KG1 (cell line): ENCODE results near the gene IRF5.
"Not testable (repeated sequence)": the region's sequence is repeated elsewhere in the genome, so short reads cannot be mapped to it uniquely, and the experiment has no call there.

Experiments used
- DNase-seq: peaks from one replicate; lab custom pipeline; 2025; lab: John Stamatoyannopoulos, UW

IRF5 gene

GRCh38 chr7:128961030-128961659, 23.4 kb downstream of the IRF5 start:
- DNase-seq = no peak

GRCh38 chr7:128962899-128963298, 25.2 kb downstream of the IRF5 start:
- DNase-seq = no peak

- no peak for DNase-seq
These were observed 25.6 kb downstream of the IRF5 start for GRCh38 chr7:128963327-128963757.

GRCh38 chr7:128968624-128969023, 30.9 kb downstream of the IRF5 start:
- DNase-seq = no peak

- DNase-seq = no peak
These were observed 36.7 kb downstream of the IRF5 start for GRCh38 chr7:128974241-128974934.

- no peak for DNase-seq
These were observed 44.4 kb downstream of the IRF5 start for GRCh38 chr7:128982105-128982504.

- no peak for DNase-seq
These were observed 47.9 kb downstream of the IRF5 start for GRCh38 chr7:128985660-128986059.

- DNase-seq = no peak
These were observed 48.9 kb downstream of the IRF5 start for GRCh38 chr7:128986609-128987008.

GRCh38 chr7:128988372-128988771, 50.6 kb downstream of the IRF5 start:
- no peak for DNase-seq

- DNase-seq = no peak
These were observed 52.2 kb downstream of the IRF5 start for GRCh38 chr7:128989961-128990360.

- DNase-seq = no peak
These were observed 55.7 kb downstream of the IRF5 start for GRCh38 chr7:128993419-128993818.

GRCh38 chr7:128994560-128994959, 56.8 kb downstream of the IRF5 start:
- not testable (repeated sequence) for DNase-seq

GRCh38 chr7:128997181-128997580, 59.5 kb downstream of the IRF5 start:
- DNase-seq = no peak
